T-helper 1 cell treated with Interleukin-12 subunit alpha and Interleukin-12 subunit beta and Interleukin-4 antibody, amounts not matched to agents 30 ng/mL and 1 ng/mL, for 36 hours (primary cell): ENCODE results near the gene PRLR. TPM values are rescaled to one million over a fixed set of nuclear protein-coding genes. Genes with fewer than 3 reads are reported as not detected.

Experiments used
- intact Hi-C: fragments of 100-400 bp; cut with micrococcal nuclease; formaldehyde crosslinking; loops from one replicate; pipeline ENCODE4 v1.15.1; 2024
- total RNA-seq: library from RNA; stranded (reverse); gene quantifications from 2 replicates; pipeline ENCODE4 v1.2.3, GENCODE V29; 2022

The PRLR gene
- total RNA-seq, 1 donor from 2014 or later, result not detected

- intact Hi-C loops, result no loop called here
Observed at GRCh38 chr5:35236770-35237169, 6.5 kb upstream of the PRLR start.

GRCh38 chr5:35233601-35234000 lies 3.3 kb upstream of the PRLR start:
- intact Hi-C loops, result loop anchor here (5.0 kb wide), 1 partner anchor 694 kb away; no protein-coding TSS in a partner anchor

- intact Hi-C loops, result loop anchor here (5.0 kb wide), 1 partner anchor 694 kb away; no protein-coding TSS in a partner anchor
Observed at GRCh38 chr5:35233121-35233520, 2.8 kb upstream of the PRLR start.

- intact Hi-C loops, result loop anchor here (5.0 kb wide), 1 partner anchor 695 kb away; no protein-coding TSS in a partner anchor
Observed at GRCh38 chr5:35232124-35232523, 1.8 kb upstream of the PRLR start.

GRCh38 chr5:35229076-35230037 lies 930 bp downstream of the PRLR start:
- intact Hi-C loops, result loop anchor here (5.0 kb wide), 1 partner anchor 698 kb away; no protein-coding TSS in a partner anchor

- intact Hi-C loops, result no loop called here
Observed at GRCh38 chr5:35228310-35228709, 2.0 kb downstream of the PRLR start.

- intact Hi-C loops, result no loop called here
Observed at GRCh38 chr5:35227720-35228119, 2.6 kb downstream of the PRLR start.

GRCh38 chr5:35223787-35224395 lies 6.4 kb downstream of the PRLR start:
- intact Hi-C loops, result no loop called here

GRCh38 chr5:35220967-35221366 lies 9.3 kb downstream of the PRLR start:
- intact Hi-C loops, result no loop called here

- intact Hi-C loops, result no loop called here
Observed at GRCh38 chr5:35218981-35219380, 11.3 kb downstream of the PRLR start.

GRCh38 chr5:35214051-35214450 lies 16.2 kb downstream of the PRLR start:
- intact Hi-C loops, result no loop called here

- intact Hi-C loops, result no loop called here
Observed at GRCh38 chr5:35213608-35214007, 16.7 kb downstream of the PRLR start.

- intact Hi-C loops, result no loop called here
Observed at GRCh38 chr5:35212122-35212982, 17.9 kb downstream of the PRLR start.

- intact Hi-C loops, result no loop called here
Observed at GRCh38 chr5:35209862-35210261, 20.4 kb downstream of the PRLR start.

- intact Hi-C loops, result no loop called here
Observed at GRCh38 chr5:35205606-35206005, 24.7 kb downstream of the PRLR start.

GRCh38 chr5:35205186-35205585 lies 25.1 kb downstream of the PRLR start:
- intact Hi-C loops, result no loop called here

GRCh38 chr5:35203403-35203802 lies 26.9 kb downstream of the PRLR start:
- intact Hi-C loops, result no loop called here

- intact Hi-C loops, result no loop called here
Observed at GRCh38 chr5:35202319-35203111, 27.8 kb downstream of the PRLR start.

- intact Hi-C loops, result no loop called here
Observed at GRCh38 chr5:35201291-35201690, 29.0 kb downstream of the PRLR start.

GRCh38 chr5:35199886-35200285 lies 30.4 kb downstream of the PRLR start:
- intact Hi-C loops, result no loop called here

- intact Hi-C loops, result no loop called here
Observed at GRCh38 chr5:35198686-35199085, 31.6 kb downstream of the PRLR start.
